Measurements from ENCODE around the gene MAP3K10.

The MAP3K10 gene

GRCh38 chr19:40175820-40176219, 15.4 kb upstream of the MAP3K10 start:
- no peak for DNase-seq

- no peak for DNase-seq
Observed at GRCh38 chr19:40177286-40178070, 13.7 kb upstream of the MAP3K10 start.

- DNase-seq = no peak
Observed at GRCh38 chr19:40178756-40179155, 12.5 kb upstream of the MAP3K10 start.

- DNase-seq = no peak
Observed at GRCh38 chr19:40184273-40184672, 7.0 kb upstream of the MAP3K10 start.

GRCh38 chr19:40191836-40192646, 815 bp downstream of the MAP3K10 start:
- peak; percentile 46 for DNase-seq

GRCh38 chr19:40192758-40193586, 1.7 kb downstream of the MAP3K10 start:
- no peak for DNase-seq

GRCh38 chr19:40193587-40193849, 2.3 kb downstream of the MAP3K10 start:
- no peak for DNase-seq

- DNase-seq = no peak
Observed at GRCh38 chr19:40198272-40198990, 7.2 kb downstream of the MAP3K10 start.

GRCh38 chr19:40200341-40201099, 9.3 kb downstream of the MAP3K10 start:
- DNase-seq = no peak

- DNase-seq = no peak
Observed at GRCh38 chr19:40204381-40204780, 13.2 kb downstream of the MAP3K10 start.

GRCh38 chr19:40205760-40206159, 14.5 kb downstream of the MAP3K10 start:
- DNase-seq = no peak

- DNase-seq = no peak
Observed at GRCh38 chr19:40208602-40209001, 17.4 kb downstream of the MAP3K10 start.

GRCh38 chr19:40210889-40211288, 19.7 kb downstream of the MAP3K10 start:
- DNase-seq = no peak

GRCh38 chr19:40213251-40213829, 22.1 kb downstream of the MAP3K10 start:
- no peak for DNase-seq

- no peak for DNase-seq
Observed at GRCh38 chr19:40213882-40214570, 22.8 kb downstream of the MAP3K10 start.

- DNase-seq = no peak
Observed at GRCh38 chr19:40214936-40215335, 23.7 kb downstream of the MAP3K10 start.

- DNase-seq = no peak
Observed at GRCh38 chr19:40216013-40216776, 25.0 kb downstream of the MAP3K10 start.

GRCh38 chr19:40216777-40217026, 25.5 kb downstream of the MAP3K10 start:
- no peak for DNase-seq

- DNase-seq = peak; percentile 48
Observed at GRCh38 chr19:40217027-40217810, 26.0 kb downstream of the MAP3K10 start.
